CD4-positive, alpha-beta memory T cell (primary cell): ENCODE measurements around the gene TIGD1. TPM values are rescaled to one million over a fixed set of nuclear protein-coding genes. Genes with fewer than 3 reads are reported as not detected.

Source experiments
- CTCF ChIA-PET: fragments of 350-600 bp; sonication (Branson Sonifier 250); formaldehyde crosslinking; loops from one replicate; lab custom pipeline; 2021; ENCODE audit warnings: inconsistent platforms; ENCODE audit not compliant: partially characterized antibody; lab: Charles Lee
- POLR2A ChIA-PET: fragments of 350-600 bp; sonication (Branson Sonifier 250); formaldehyde crosslinking; loops from one replicate; lab custom pipeline; 2021; ENCODE audit not compliant: partially characterized antibody; lab: Charles Lee
- DNase-seq, 5 donors: peaks; one replicate each; pipeline versions ENCODE4 v3.0.0 to v3.0.0-alpha.2; 2020 to 2022; ENCODE audit warnings: mixed read lengths in 1 of 5
- H3K27ac ChIP-seq: one replicate; pipeline ENCODE4 v1.7.0; 2013; ENCODE audit warnings: low read depth, low read length
- H3K27me3 ChIP-seq: 2 replicates; pipeline ENCODE4 v1.7.0; 2013; ENCODE audit warnings: mild to moderate bottlenecking, low read length, moderate library complexity; ENCODE audit not compliant: insufficient read depth
- H3K36me3 ChIP-seq: 2 replicates; pipeline ENCODE4 v1.7.0; 2013; ENCODE audit warnings: mild to moderate bottlenecking, low read length, moderate library complexity; ENCODE audit not compliant: insufficient read depth
- H3K4me1 ChIP-seq: 2 replicates; pipeline ENCODE4 v1.7.0; 2013; ENCODE audit warnings: mild to moderate bottlenecking, low read length, moderate library complexity; ENCODE audit not compliant: insufficient read depth
- H3K4me3 ChIP-seq, 2 donors: one replicate each; pipeline ENCODE4 v1.7.0; 2013; ENCODE audit warnings: low read length in 2 of 2, mild to moderate bottlenecking in 1 of 2
- H3K9me3 ChIP-seq, 2 donors: one replicate each; pipeline ENCODE4 v1.7.0; 2013; ENCODE audit warnings: low read length in 2 of 2, control low read depth in 1 of 2; ENCODE audit not compliant: control insufficient read depth in 1 of 2
- H3K27ac Mint-ChIP-seq, 7 donors: one replicate each; pipeline ENCODE4 v1.8.0; 2020 to 2021; ENCODE audit warnings: mixed read lengths in 7 of 7, mild to moderate bottlenecking in 6 of 7, inconsistent platforms in 3 of 7, moderate library complexity in 3 of 7
- H3K27me3 Mint-ChIP-seq, 2 donors: one replicate each; pipeline ENCODE4 v1.8.0; 2020 to 2021; ENCODE audit warnings: mixed read lengths in 2 of 2
- H3K36me3 Mint-ChIP-seq, 2 donors: one replicate each; pipeline ENCODE4 v1.8.0; 2020 to 2021; ENCODE audit warnings: mixed read lengths in 2 of 2, inconsistent platforms in 1 of 2, mild to moderate bottlenecking in 1 of 2
- H3K4me1 Mint-ChIP-seq, 4 donors: one replicate each; pipeline ENCODE4 v1.8.0; 2020 to 2021; ENCODE audit warnings: mixed read lengths in 4 of 4, mild to moderate bottlenecking in 1 of 4
- H3K4me3 Mint-ChIP-seq, 8 donors: one replicate each; pipeline ENCODE4 v1.8.0; 2020 to 2021; ENCODE audit warnings: mixed read lengths in 8 of 8, mild to moderate bottlenecking in 7 of 8, moderate library complexity in 6 of 8, inconsistent platforms in 3 of 8
- H3K9me3 Mint-ChIP-seq, 8 donors: one replicate each; pipeline ENCODE4 v1.8.0; 2020 to 2021; ENCODE audit warnings: mixed read lengths in 8 of 8, mild to moderate bottlenecking in 5 of 8, inconsistent platforms in 3 of 8, moderate library complexity in 1 of 8
- intact Hi-C: fragments of 100-400 bp; cut with micrococcal nuclease; formaldehyde crosslinking; loops from one replicate; pipeline ENCODE4 v1.15.1; 2023
- polyA plus RNA-seq, 2 donors: library from polyadenylated mRNA; unstranded; fragments of 300-500 nt; fragmentation: Illumina TruSeq; gene quantifications; one replicate each; pipeline ENCODE4 v1.2.3, GENCODE V29; 2021
- total RNA-seq, 2 experiments: library from RNA; stranded (reverse); gene quantifications; one replicate each; pipeline ENCODE4 v1.2.3, GENCODE V29; 2021

The TIGD1 gene
- total and polyA plus RNA-seq, 4 experiments from 2014 or later: 11.8 to 19.3 (median 15.8) TPM

GRCh38 chr2:232518844-232519243 is 31.5 kb downstream of the TIGD1 start:
- H3K27me3 ChIP-seq: peaks cover 7% of the 10 kb centered on the region

DNA sequence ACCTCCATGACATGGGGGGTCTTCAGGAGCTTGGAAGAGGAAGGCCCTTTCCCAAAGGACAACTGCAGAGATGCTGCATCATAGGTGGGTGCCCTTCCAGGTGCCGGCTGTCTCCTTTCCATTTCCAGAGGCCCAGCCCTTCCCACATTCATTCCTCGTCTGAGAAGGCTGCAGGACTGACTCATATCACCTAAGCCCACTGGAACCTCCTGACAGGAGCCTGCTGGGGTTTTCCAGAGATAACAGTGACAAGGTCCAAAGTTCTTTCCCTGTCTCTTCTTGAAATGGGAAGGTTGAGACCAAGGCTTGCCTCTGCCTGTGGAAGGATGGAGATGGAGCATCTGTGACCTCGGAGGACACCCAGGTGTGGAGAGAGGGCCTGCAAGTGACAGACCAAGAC is 33.8 kb downstream of the TIGD1 start:
- ChIA-PET CTCF (interaction anchor here (1.6 kb wide), 1 partner anchor 9 kb away, joined by 4 read pairs; no protein-coding TSS in a partner anchor), POLR2A (no interaction called here)
- no peaks in the 10 kb centered on the region for H3K36me3 Mint-ChIP-seq
- H3K4me1 Mint-ChIP-seq: peaks cover 0 to 3% (median under 1%) of the 10 kb centered on the region in 4 donors
- Histone ChIP-seq H3K27ac (no peak overlapping the region), H3K4me1 (no peaks in the 10 kb centered on the region), H3K36me3 (no peaks in the 10 kb centered on the region), H3K9me3 (no peaks in the 10 kb centered on the region), H3K4me3 (no peak overlapping the region), H3K27me3 (no peaks in the 10 kb centered on the region)
- H3K4me3 Mint-ChIP-seq: no peak overlapping the region
- no peak for DNase-seq
- intact Hi-C loops: no loop called here
- no peaks in the 10 kb centered on the region for H3K9me3 Mint-ChIP-seq
- peaks cover 7 to 24% of the 10 kb centered on the region in 2 donors for H3K27me3 Mint-ChIP-seq
- no peak overlapping the region for H3K27ac Mint-ChIP-seq

More at GRCh38 chr2:232518844-232519243, 31.5 kb downstream of the TIGD1 start:
- Histone ChIP-seq H3K36me3 (no peaks in the 10 kb centered on the region), H3K4me1 (peaks cover 19% of the 10 kb centered on the region), H3K4me3 (no peak overlapping the region), H3K27ac (no peak overlapping the region), H3K9me3 (no peaks in the 10 kb centered on the region)
- Mint-ChIP-seq H3K9me3 (no peaks in the 10 kb centered on the region), H3K36me3 (no peaks in the 10 kb centered on the region), H3K4me3 (no peak overlapping the region), H3K27me3 (peaks cover 10 to 26% of the 10 kb centered on the region in 2 donors), H3K27ac (no peak overlapping the region), H3K4me1 (peaks cover 1 to 11% (median 5%) of the 10 kb centered on the region in 4 donors)
- CTCF ChIA-PET: no interaction called here
- intact Hi-C loops: no loop called here
- POLR2A ChIA-PET: no interaction called here
- DNase-seq: no peak

DNA sequence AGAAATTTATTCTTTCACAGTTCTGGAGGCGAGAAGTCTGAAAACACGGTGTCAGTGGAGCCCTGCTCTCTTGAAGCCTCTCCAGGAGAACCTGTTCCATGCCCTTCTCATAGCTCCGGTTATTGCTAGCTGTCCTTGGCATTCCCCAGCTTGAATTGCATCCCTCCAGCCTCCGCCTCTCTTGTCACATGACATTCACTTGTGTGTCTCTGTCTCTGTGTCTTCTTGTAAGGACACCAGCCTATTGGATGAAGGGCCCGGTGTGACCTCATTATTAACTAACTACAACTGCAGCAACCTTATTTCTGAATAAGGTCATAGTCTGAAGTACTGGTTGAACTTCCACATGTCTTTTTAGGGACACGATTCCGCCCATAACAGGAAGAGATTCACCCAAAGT is 34.7 kb downstream of the TIGD1 start:
- POLR2A ChIA-PET: no interaction called here
- CTCF ChIA-PET: no interaction called here

GRCh38 chr2:232513353-232513752 is 37.0 kb downstream of the TIGD1 start:
- peaks cover 5 to 21% of the 10 kb centered on the region in 2 donors for H3K27me3 Mint-ChIP-seq
- POLR2A ChIA-PET: no interaction called here
- CTCF ChIA-PET: interaction anchor here (1.0 kb wide), 1 partner anchor 9 kb away, joined by 3 read pairs; no protein-coding TSS in a partner anchor
- no peak overlapping the region for H3K27ac Mint-ChIP-seq
- no peaks in the 10 kb centered on the region for H3K4me1 ChIP-seq
- peaks cover 0 to 2% (median 0%) of the 10 kb centered on the region in 8 donors for H3K9me3 Mint-ChIP-seq
- no peaks in the 10 kb centered on the region for H3K27me3 ChIP-seq
- H3K4me3 ChIP-seq: no peak overlapping the region
- H3K4me3 Mint-ChIP-seq: no peak overlapping the region
- no peak for DNase-seq
- no peaks in the 10 kb centered on the region for H3K4me1 Mint-ChIP-seq
- intact Hi-C loops: no loop called here
- no peaks in the 10 kb centered on the region for H3K9me3 ChIP-seq
- H3K27ac ChIP-seq: no peak overlapping the region
- H3K36me3 Mint-ChIP-seq: no peaks in the 10 kb centered on the region
- no peaks in the 10 kb centered on the region for H3K36me3 ChIP-seq

More for the DNA sequence above, 34.7 kb downstream of the TIGD1 start:
- H3K9me3 ChIP-seq: no peaks in the 10 kb centered on the region
- intact Hi-C loops: no loop called here
- no peaks in the 10 kb centered on the region for H3K4me1 Mint-ChIP-seq
- H3K4me1 ChIP-seq: no peaks in the 10 kb centered on the region
- H3K4me3 Mint-ChIP-seq: no peak overlapping the region
- H3K4me3 ChIP-seq: no peak overlapping the region
- no peaks in the 10 kb centered on the region for H3K36me3 Mint-ChIP-seq
- H3K9me3 Mint-ChIP-seq: no peaks in the 10 kb centered on the region
- no peak for DNase-seq
- no peaks in the 10 kb centered on the region for H3K36me3 ChIP-seq
- no peaks in the 10 kb centered on the region for H3K27me3 ChIP-seq
- no peak overlapping the region for H3K27ac Mint-ChIP-seq
- H3K27me3 Mint-ChIP-seq: peaks cover 4 to 21% of the 10 kb centered on the region in 2 donors
- H3K27ac ChIP-seq: no peak overlapping the region

GRCh38 chr2:232512602-232513001 is 37.8 kb downstream of the TIGD1 start:
- H3K4me3 ChIP-seq: no peak overlapping the region
- no peaks in the 10 kb centered on the region for H3K9me3 ChIP-seq
- H3K27ac ChIP-seq: no peak overlapping the region
- H3K36me3 ChIP-seq: no peaks in the 10 kb centered on the region
- CTCF ChIA-PET: interaction anchor here (1.0 kb wide), 1 partner anchor 10 kb away, joined by 3 read pairs; no protein-coding TSS in a partner anchor
- peaks cover 5 to 20% of the 10 kb centered on the region in 2 donors for H3K27me3 Mint-ChIP-seq
- no peaks in the 10 kb centered on the region for H3K27me3 ChIP-seq
- no peaks in the 10 kb centered on the region for H3K4me1 Mint-ChIP-seq
- H3K4me1 ChIP-seq: no peaks in the 10 kb centered on the region
- peaks cover 0 to 2% (median 0%) of the 10 kb centered on the region in 8 donors for H3K9me3 Mint-ChIP-seq
- DNase-seq: no peak
- no peak overlapping the region for H3K27ac Mint-ChIP-seq
- intact Hi-C loops: no loop called here
- H3K36me3 Mint-ChIP-seq: no peaks in the 10 kb centered on the region
- POLR2A ChIA-PET: no interaction called here
- H3K4me3 Mint-ChIP-seq: no peak overlapping the region

GRCh38 chr2:232511336-232511890 is 38.9 kb downstream of the TIGD1 start:
- DNase-seq: no peak
- H3K36me3 ChIP-seq: no peaks in the 10 kb centered on the region
- H3K27me3 ChIP-seq: no peaks in the 10 kb centered on the region
- no peak overlapping the region for H3K27ac ChIP-seq
- Mint-ChIP-seq H3K27ac (no peak overlapping the region), H3K27me3 (peaks cover 5 to 24% of the 10 kb centered on the region in 2 donors), H3K4me3 (no peak overlapping the region), H3K36me3 (no peaks in the 10 kb centered on the region), H3K4me1 (no peaks in the 10 kb centered on the region), H3K9me3 (peaks cover 0 to 2% (median 0%) of the 10 kb centered on the region in 8 donors)
- no peaks in the 10 kb centered on the region for H3K4me1 ChIP-seq
- H3K9me3 ChIP-seq: no peaks in the 10 kb centered on the region
- H3K4me3 ChIP-seq: no peak overlapping the region
- CTCF ChIA-PET: no interaction called here
- POLR2A ChIA-PET: no interaction called here
- intact Hi-C loops: no loop called here

GRCh38 chr2:232508251-232508650 is 42.1 kb downstream of the TIGD1 start:
- H3K36me3 ChIP-seq: no peaks in the 10 kb centered on the region
- peaks cover 0 to 11% (median 3%) of the 10 kb centered on the region in 4 donors for H3K4me1 Mint-ChIP-seq
- H3K27ac Mint-ChIP-seq: no peak overlapping the region
- H3K27me3 ChIP-seq: peaks cover 10% of the 10 kb centered on the region
- CTCF ChIA-PET: interaction anchor here (1.2 kb wide), 1 partner anchor 8 kb away, joined by 4 read pairs; no protein-coding TSS in a partner anchor
- no peak for DNase-seq
- H3K9me3 Mint-ChIP-seq: peaks cover 0 to 2% (median 0%) of the 10 kb centered on the region in 8 donors
- no peaks in the 10 kb centered on the region for H3K36me3 Mint-ChIP-seq
- H3K27me3 Mint-ChIP-seq: peaks cover 9 to 39% of the 10 kb centered on the region in 2 donors
- H3K4me3 Mint-ChIP-seq: no peak overlapping the region
- H3K27ac ChIP-seq: no peak overlapping the region
- H3K4me3 ChIP-seq: no peak overlapping the region
- intact Hi-C loops: no loop called here
- POLR2A ChIA-PET: no interaction called here
- H3K4me1 ChIP-seq: peaks cover 5% of the 10 kb centered on the region
- H3K9me3 ChIP-seq: no peaks in the 10 kb centered on the region
